ENCODE results near the gene ZIC5. TPM values are rescaled to one million over a fixed set of nuclear protein-coding genes. Genes with fewer than 3 reads are reported as not detected.

ZIC5 gene
- total and polyA plus RNA-seq, 2 of the 13 experiments (the other 11 are each of a cell fraction or from before 2014, with no cell fraction given): 0.02 to 0.07 TPM

DNA sequence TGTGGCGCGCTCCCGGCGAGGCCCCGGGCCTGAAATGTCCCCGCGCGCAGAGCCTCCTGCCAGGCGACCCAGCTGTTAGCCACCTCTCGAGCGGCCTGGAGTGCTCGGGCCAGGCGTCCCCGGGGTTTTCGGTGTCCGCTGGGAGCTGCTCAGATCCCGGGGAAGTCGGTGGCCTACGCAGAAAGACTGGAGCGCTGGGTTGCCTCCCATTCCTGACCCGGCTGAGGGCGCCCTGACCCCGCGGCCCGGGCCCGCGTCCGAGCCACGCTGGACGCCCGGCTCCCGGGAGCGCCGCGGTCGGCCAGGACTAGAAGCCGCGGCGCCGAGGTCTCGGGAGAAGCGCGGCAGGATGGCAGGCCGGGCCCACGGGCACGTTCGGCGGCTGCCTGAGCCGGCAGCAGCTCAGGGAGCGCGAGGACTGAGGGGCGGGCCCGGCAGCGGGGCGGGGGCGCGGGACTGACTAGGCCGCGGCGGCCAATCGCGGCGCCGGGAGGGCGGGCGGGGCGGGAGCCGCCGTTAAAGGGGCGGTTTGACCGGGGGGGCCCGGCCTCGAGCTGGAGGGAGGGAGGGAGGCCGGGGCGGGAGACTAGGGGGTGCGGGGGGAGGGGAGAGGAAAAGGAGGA, 8.7 kb upstream of the ZIC5 start (continued):
- TF ChIP-seq ZNF256 (CRISPR knock-in tag; conservative IDR thresholded peaks at IDR 0.05) (no peak), YY1 (IDR thresholded peaks at IDR 0.05; ENCODE audit: insufficient read depth, insufficient replicate concordance, low read depth, low read length) (peak; percentile 43), TCF7L2 (IDR thresholded peaks at IDR 0.05; ENCODE audit: low read depth, low read length) (no peak), ETV6 (CRISPR knock-in tag; conservative IDR thresholded peaks at IDR 0.05) (no peak), PLSCR1 (CRISPR knock-in tag; IDR thresholded peaks at IDR 0.05; ENCODE audit: borderline replicate concordance) (no peak)

DNA sequence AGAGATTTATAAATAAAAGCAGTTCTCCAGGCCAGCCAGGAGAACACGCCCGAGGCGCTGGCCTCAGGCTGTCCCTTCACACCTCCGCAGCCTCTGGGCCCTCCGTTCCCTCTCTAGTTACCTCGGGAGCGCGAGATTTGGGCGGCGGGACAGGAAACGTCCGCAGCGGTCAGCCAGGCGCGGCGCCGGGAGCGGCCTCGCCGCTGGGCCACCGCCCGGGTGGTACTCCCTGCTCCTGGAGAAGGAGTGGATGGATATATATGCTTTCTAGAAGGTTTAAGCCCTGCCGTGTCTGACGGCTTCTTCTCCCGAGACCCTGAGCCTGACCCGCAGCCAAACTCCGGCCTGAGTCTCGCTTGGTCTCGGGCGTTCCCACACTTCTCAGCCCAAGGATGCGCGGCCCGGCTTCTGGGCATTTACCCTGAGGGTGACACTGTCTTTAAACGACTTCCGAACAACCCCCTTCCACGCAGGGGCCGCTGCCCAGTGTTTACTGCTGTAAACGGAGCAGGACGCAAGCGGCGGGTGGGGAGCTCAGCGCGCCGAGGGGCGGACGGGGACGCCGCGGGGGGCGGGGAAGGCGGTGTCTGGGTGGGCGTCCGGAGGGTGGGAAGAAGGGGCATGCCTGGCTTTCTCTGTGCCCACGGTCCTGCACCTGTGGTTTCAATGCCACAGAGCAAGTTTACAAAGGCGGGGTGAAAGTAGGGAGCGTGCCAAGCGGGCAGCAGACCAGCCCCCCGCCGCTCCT, 8.1 kb upstream of the ZIC5 start:
- Histone ChIP-seq H3K9me3 (ENCODE audit: low read length) (no peaks in the 10 kb centered on the region), H2AFZ (ENCODE audit: low read length) (no peak overlapping the region), H3K27ac (ENCODE audit: extremely low read length, insufficient read depth, low read length) (no peak overlapping the region), H3K27me3 (ENCODE audit: control insufficient read depth in 1 of 2, insufficient read depth in 2 of 2, low read length in 2 of 2) (peaks cover 9 to 79% of the 10 kb centered on the region in 2 experiments; a peak in 4 of 5 replicates), H3K36me3 (replicated peaks in 1 of 2; ENCODE audit: control insufficient read depth in 1 of 2, insufficient read depth in 2 of 2, low read length in 2 of 2) (no peaks in the 10 kb centered on the region), H3K79me2 (ENCODE audit: insufficient read depth, low read length) (no peaks in the 10 kb centered on the region), H3K4me1 (ENCODE audit: insufficient read depth, low read length) (peaks cover 38% of the 10 kb centered on the region), H3K4me2 (ENCODE audit: low read depth, low read length) (peak overlapping the region; percentile 66), H3K9ac (ENCODE audit: insufficient read depth, low read depth, low read length) (no peak overlapping the region), H4K20me1 (ENCODE audit: insufficient read depth, low read length) (no peaks in the 10 kb centered on the region), H3K4me3 (replicated peaks in 1 of 3; ENCODE audit: insufficient read depth in 1 of 3, low read depth in 2 of 3, low read length in 3 of 3) (peak overlapping the region; percentile 37 to 73 (median 45); a peak in 5 of 6 replicates)
- WGBS (ENCODE audit: low lambda C conversion rate): 1% methylated on average over 30 of the region's 59 CpGs
- intact Hi-C loops (cut with micrococcal nuclease; ENCODE audit: unreplicated experiment) (loop anchor here (10.0 kb wide), 2 partner anchors 255 to 535 kb away; no protein-coding TSS in a partner anchor), in situ Hi-C loops (cut with HindIII; ENCODE audit: extremely low pct_ligation_motif_present, low pct_unique_long_range_greater_than_20kb) (loop anchor here (10.0 kb wide), 1 partner anchor 255 kb away; no protein-coding TSS in a partner anchor)
- DNase-seq (ENCODE audit: low spot score): no peak
- FAIRE-seq: no peak
- ChIA-PET POLR2A (no interaction called here), CTCF (ENCODE audit: low intra/inter-chr PET ratio, low total read pairs) (no interaction called here)
- no TSS peak for BruUV-seq (replicated peaks)
- ATAC-seq: peak; percentile 11
- TF ChIP-seq CBX2 (IDR thresholded peaks at IDR 0.05; ENCODE audit: low read depth, low read length) (no peak), CBX2 (CRISPR knock-in tag; IDR thresholded peaks at IDR 0.05; ENCODE audit: low read depth) (0 out of 2 replicates have a peak, but pooled peaks have one; percentile 18), TMF1 (CRISPR knock-in tag; IDR thresholded peaks at IDR 0.05; ENCODE audit: low read depth) (no peak), YY1 (IDR thresholded peaks at IDR 0.05; ENCODE audit: insufficient read depth, insufficient replicate concordance, low read depth, low read length) (no peak), NR2F1 (CRISPR knock-in tag; IDR thresholded peaks at IDR 0.05) (no peak), ZNF317 (CRISPR knock-in tag; IDR thresholded peaks at IDR 0.05) (no peak), ZNF333 (CRISPR knock-in tag; IDR thresholded peaks at IDR 0.05; ENCODE audit: borderline replicate concordance) (no peak), MZF1 (CRISPR knock-in tag; IDR thresholded peaks at IDR 0.05; ENCODE audit: borderline replicate concordance) (no peak)
- TF ChIP-seq, protein P1, sequence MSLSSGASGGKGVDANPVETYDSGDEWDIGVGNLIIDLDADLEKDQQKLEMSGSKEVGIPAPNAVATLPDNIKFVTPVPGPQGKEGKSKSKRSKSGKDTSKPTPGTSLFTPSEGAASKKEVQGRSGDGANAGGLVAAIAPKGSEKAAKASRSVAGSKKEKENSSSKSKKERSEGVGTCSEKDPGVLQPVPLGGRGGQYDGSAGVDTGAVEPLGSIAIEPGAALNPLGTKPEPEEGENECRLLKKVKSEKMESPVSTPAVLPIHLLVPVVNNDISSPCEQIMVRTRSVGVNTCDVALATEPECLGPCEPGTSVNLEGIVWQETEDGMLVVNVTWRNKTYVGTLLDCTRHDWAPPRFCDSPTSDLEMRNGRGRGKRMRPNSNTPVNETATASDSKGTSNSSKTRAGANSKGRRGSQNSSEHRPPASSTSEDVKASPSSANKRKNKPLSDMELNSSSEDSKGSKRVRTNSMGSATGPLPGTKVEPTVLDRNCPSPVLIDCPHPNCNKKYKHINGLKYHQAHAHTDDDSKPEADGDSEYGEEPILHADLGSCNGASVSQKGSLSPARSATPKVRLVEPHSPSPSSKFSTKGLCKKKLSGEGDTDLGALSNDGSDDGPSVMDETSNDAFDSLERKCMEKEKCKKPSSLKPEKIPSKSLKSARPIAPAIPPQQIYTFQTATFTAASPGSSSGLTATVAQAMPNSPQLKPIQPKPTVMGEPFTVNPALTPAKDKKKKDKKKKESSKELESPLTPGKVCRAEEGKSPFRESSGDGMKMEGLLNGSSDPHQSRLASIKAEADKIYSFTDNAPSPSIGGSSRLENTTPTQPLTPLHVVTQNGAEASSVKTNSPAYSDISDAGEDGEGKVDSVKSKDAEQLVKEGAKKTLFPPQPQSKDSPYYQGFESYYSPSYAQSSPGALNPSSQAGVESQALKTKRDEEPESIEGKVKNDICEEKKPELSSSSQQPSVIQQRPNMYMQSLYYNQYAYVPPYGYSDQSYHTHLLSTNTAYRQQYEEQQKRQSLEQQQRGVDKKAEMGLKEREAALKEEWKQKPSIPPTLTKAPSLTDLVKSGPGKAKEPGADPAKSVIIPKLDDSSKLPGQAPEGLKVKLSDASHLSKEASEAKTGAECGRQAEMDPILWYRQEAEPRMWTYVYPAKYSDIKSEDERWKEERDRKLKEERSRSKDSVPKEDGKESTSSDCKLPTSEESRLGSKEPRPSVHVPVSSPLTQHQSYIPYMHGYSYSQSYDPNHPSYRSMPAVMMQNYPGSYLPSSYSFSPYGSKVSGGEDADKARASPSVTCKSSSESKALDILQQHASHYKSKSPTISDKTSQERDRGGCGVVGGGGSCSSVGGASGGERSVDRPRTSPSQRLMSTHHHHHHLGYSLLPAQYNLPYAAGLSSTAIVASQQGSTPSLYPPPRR (CRISPR knock-in tag; IDR thresholded peaks at IDR 0.05; ENCODE audit: borderline replicate concordance): no peak
- TF ChIP-seq, protein P2, sequence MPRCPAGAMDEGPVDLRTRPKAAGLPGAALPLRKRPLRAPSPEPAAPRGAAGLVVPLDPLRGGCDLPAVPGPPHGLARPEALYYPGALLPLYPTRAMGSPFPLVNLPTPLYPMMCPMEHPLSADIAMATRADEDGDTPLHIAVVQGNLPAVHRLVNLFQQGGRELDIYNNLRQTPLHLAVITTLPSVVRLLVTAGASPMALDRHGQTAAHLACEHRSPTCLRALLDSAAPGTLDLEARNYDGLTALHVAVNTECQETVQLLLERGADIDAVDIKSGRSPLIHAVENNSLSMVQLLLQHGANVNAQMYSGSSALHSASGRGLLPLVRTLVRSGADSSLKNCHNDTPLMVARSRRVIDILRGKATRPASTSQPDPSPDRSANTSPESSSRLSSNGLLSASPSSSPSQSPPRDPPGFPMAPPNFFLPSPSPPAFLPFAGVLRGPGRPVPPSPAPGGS (CRISPR knock-in tag; IDR thresholded peaks at IDR 0.05): no peak
